GM19395 (cell line): ENCODE data around the gene DLK1.

ENCODE experiments used
- ATAC-seq: cut with Tn5 transposase; IDR thresholded peaks from one replicate; pipeline ENCODE4 v1.9.1; 2021; ENCODE audit warnings: mild to moderate bottlenecking, moderate library complexity; ENCODE audit not compliant: unreplicated experiment

Gene DLK1

DNA sequence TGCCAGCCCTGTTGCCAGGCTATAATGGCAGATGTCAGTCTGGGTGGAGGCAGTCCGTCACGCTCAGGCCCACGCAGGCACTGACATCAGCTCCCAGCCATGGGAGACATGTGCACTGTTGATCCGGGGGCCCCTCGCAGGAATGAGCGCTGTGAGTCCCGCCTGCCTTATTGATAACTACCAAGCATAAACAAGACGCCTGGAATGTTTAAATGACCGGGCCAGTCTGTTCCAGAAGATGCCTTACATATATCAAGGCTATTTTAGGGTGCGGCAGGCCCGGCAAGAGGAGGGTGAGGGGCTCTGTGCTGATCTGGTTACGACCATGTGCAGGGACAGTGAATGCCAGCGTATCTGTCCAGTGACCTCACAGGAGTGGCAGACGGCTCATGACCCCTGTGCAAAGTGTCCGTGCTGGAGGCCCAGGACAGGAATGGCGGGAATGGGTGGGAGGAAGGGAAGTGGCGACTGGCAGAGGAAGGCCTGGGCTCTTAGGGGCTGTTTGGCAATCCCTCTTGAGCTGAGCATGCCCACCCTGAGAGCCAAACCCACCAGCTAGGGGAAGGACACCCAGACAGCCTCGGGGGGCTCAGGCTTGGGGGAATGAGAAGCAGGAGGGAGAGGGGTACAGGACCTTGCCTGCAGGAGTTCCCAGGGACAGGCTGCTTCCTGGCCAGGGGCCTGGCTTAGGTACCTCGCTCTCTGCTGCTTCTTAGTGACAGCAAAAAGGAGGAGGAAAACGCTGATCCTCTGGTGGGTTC is 49.3 kb downstream of the DLK1 start:
- no peak for ATAC-seq

GRCh38 chr14:100776681-100777365 is 50.1 kb downstream of the DLK1 start:
- ATAC-seq, result no peak

- ATAC-seq, result no peak
Observed at GRCh38 chr14:100777366-100777817, 50.7 kb downstream of the DLK1 start.

DNA sequence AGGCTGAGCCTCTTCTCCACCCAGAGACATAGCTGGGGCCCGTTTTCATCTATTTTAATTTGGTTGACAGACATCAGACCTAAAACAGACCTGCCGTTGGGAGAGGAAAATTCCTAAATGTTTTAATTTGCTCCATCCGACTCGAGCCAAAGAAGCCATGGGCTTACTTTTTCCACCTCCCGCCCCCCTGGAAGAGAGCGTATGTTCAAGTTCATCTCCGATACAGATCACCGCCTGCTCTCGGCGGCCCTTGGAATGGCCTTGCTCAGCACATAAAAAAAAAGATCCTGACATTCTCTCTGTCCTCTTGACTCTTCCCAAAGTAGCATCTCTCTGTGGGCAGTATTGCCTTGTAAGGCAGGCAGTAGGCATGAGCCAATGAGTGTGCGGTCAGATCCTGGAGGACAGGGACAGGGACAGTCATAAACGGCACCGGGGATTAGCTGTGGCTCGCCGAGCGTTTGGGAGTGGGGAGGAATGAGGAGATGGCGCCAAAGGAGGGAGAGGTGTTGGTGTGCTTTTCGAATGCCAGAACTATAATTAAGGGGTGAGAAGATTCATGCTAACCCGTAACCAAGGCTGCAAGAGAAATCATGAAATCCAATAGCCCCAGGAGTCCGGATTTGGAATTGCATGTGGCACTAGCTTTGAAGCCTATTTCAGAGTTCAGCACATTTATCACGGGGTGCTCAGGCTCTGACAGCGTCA is 51.3 kb downstream of the DLK1 start:
- ATAC-seq, result no peak

DNA sequence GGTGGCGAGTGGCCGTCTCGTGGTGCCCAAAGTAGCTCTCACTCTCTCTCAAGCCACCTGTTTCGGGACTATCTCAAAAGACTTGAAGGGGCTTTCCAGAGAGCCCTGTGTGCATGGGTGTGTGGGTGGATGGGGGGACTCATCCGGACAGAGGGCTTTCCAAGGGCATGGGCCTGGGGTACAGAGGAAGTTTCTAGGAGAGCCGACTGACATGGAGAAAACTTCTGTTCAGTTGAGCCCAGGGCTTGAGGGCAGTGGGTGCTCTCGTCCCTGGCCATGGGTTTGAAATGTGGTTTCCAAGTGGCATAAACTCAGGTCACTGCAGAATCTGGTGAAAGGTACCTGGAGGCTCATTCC is 51.8 kb downstream of the DLK1 start:
- no peak for ATAC-seq

- no peak for ATAC-seq
Observed at GRCh38 chr14:100778951-100779690, 52.4 kb downstream of the DLK1 start.

GRCh38 chr14:100779691-100780080 is 53.0 kb downstream of the DLK1 start:
- no peak for ATAC-seq

GRCh38 chr14:100780246-100780645 is 53.6 kb downstream of the DLK1 start:
- no peak for ATAC-seq

DNA sequence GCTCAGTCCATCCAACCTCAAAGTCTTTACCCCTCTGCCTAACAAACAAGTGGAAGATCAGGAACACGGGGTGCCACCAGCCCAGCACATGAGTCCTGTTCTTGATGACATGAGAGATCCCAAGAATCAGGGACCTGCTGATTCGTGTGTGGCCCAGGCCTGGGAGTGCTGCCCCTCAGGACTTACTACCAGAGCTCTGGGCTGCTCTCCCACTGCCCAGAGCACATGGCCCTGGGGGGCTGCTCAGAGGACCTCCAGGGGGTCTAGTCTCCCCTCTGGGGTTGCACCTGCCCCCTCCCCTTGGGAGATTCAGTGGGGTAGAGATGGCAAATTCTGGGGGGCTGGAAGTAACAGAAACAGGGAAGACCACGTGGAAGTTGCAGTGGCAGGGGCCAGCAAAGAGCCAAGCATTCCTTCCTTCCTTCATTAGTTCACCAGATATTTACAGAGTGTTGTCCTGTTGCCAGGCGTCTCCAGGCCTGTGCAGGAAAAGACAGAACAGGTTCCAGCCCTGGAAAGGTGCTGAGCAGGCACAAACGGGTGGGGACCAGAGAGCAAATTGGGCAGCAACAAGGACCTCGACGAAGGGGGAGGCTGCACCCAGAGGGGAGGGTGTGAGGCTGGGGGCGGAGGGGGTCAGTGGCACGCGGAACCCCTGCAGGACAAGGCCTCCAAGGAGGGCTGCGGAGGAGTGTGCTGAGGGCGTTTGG is 54.1 kb downstream of the DLK1 start:
- ATAC-seq, result no peak

- no peak for ATAC-seq
Observed at GRCh38 chr14:100781952-100782351, 55.3 kb downstream of the DLK1 start.

GRCh38 chr14:100782516-100783320 is 56.0 kb downstream of the DLK1 start:
- no peak for ATAC-seq

DNA sequence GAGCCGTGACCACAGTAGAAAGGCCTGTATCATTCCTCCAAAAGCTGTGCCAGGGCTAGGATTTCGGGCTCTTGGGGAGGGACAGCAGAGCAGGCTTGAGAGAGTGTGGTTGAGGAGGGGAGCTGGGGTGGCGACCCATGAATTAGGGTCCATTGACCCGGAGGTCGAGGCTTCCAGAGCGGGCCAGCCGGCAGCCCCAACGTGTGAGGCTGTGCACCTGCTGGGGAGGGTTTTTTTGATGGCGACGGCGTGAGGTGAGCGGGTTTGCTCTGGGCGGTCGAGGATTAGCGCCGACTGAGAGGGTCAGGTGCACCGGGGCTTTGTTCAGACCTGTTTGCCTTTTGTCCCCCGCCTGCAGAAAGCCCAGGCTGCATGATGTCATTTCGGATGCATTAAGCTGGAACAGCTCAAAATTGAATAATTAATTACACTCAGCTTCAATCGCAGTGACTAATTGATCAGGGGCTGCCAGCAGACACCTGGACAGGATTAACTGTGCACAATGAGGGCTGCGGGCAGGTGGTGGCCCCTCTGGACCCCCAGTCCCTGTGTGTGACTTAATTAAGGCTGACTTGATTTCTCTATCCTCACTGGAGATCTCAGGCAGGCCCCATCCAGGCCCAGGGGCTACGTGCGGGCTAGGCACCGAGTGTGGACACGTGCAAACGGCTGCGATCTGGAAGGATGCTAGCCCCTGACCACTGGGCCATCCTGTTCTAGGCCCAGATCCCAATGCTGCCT is 57.1 kb downstream of the DLK1 start:
- no peak for ATAC-seq

- no peak for ATAC-seq
Observed at GRCh38 chr14:100784523-100785337, 58.0 kb downstream of the DLK1 start.

DNA sequence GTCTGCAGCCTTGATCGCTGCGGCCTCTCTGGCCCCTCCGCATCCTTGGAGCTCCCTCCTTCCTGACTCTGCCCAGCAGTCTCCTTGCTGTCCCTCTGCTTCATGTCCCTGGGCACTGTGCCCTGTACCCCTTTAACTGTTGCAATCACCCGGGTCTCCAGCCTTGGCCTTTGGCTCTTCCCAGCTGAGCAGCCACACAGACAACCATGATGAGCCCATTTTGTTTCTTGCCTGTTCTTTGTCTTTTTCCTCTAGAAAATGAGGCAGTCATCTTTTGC is 58.6 kb downstream of the DLK1 start:
- ATAC-seq, result no peak

GRCh38 chr14:100785626-100786025 is 58.9 kb downstream of the DLK1 start:
- ATAC-seq, result no peak

- no peak for ATAC-seq
Observed at GRCh38 chr14:100786131-100786530, 59.4 kb downstream of the DLK1 start.

GRCh38 chr14:100786576-100787219 is 60.0 kb downstream of the DLK1 start:
- ATAC-seq, result no peak

GRCh38 chr14:100787659-100788058 is 61.0 kb downstream of the DLK1 start:
- no peak for ATAC-seq
